ENCODE results near the gene ATF7IP2.

- TF ChIP-seq CTCF (optimal IDR thresholded peaks at IDR 0.05 in 1 of 3, IDR thresholded peaks at IDR 0.05 in 1 of 3, conservative IDR thresholded peaks at IDR 0.05 in 1 of 3; ENCODE audit: extremely low read depth in 1 of 3, insufficient read depth in 2 of 3, low read length in 3 of 3) (no peak), EZH2 (IDR thresholded peaks at IDR 0.05; ENCODE audit: low read length) (no peak)
Observed at GRCh38 chr16:10405386-10405939, 19.6 kb downstream of the ATF7IP2 start.

All from keratinocyte (primary cell).